Heart left ventricle (tissue), 13 donors: ENCODE results near the gene MSI2.

Source experiments
- POLR2A ChIP-seq, 2 donors: fragments of 450-650 bp; IDR thresholded peaks; one replicate each; pipeline ENCODE4 v1.6.1; 2017; ENCODE audit warnings: antibody characterized with exemption in 2 of 2, mild to moderate bottlenecking in 2 of 2, moderate library complexity in 2 of 2
- TF ChIP-seq, protein P1 (sequence below), 12 donors: fragments of 200-600 bp; sonication (generic) in 4 of 12; IDR thresholded peaks; one replicate each; pipeline versions ENCODE4 v1.5.0 to v1.8.0; 2018 to 2022; ENCODE audit warnings: antibody characterized with exemption in 12 of 12, mild to moderate bottlenecking in 5 of 12
- donor health status: ischemic (EF 13 %, LVEDD 7.1; RV severe dilation, severe dysfunction).
- donor health status: DM: no; HTN: yes; CAD: no.
- donor health status: DM: no; HTN: no; CAD: no.
- donor health status: ischemic (EF 25% LVEDD 6.9; RV normal size, moderate dysfunction).
- donor health status: ischemic (EF 25% LVEDD 5.7; RV mildly dilated, moderate dysfunction).
- donor health status: ischemic (EF 35%, LVEDD 5.7; RV mildly dilated, moderate dysfunction).
- donor health status: nonischemic (EF 11% LVEDD 7.7; RV severe dilation, severe dysfunction).
- donor health status: DM: yes; HTN: yes; CAD: no.
- donor health status: PGD.
- donor health status: ischemic (EF 29% LVEDD 5.4; RV normal size, mild dysfunction).
- donor health status: nonischemic (EF 23%, LVEDD 6.1; RV moderate dilation, normal function).

DNA sequence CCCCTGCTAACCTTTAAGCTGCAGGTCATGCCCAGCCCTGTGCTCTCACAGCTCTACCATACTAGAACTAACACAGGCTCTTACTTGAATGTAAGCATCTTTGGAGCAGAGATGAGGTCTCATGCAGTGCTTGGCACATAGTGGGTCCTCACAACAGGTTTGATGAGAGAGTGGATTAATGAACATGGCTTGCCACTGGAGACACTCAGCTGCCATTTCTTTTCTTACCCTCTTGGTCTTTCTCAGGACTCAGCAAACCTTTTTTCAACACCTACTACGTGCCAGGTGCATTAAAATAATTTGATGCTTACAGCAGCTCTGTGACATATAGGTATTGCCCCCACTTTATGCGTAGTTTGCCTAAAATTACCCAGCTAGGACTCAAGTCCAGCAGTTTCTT is 133.2 kb downstream of the MSI2 start:
- TF ChIP-seq, protein P1, sequence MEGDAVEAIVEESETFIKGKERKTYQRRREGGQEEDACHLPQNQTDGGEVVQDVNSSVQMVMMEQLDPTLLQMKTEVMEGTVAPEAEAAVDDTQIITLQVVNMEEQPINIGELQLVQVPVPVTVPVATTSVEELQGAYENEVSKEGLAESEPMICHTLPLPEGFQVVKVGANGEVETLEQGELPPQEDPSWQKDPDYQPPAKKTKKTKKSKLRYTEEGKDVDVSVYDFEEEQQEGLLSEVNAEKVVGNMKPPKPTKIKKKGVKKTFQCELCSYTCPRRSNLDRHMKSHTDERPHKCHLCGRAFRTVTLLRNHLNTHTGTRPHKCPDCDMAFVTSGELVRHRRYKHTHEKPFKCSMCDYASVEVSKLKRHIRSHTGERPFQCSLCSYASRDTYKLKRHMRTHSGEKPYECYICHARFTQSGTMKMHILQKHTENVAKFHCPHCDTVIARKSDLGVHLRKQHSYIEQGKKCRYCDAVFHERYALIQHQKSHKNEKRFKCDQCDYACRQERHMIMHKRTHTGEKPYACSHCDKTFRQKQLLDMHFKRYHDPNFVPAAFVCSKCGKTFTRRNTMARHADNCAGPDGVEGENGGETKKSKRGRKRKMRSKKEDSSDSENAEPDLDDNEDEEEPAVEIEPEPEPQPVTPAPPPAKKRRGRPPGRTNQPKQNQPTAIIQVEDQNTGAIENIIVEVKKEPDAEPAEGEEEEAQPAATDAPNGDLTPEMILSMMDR (IDR thresholded peaks at IDR 0.05), result no peak
- TF ChIP-seq POLR2A (IDR thresholded peaks at IDR 0.05), result no peak
